ENCODE data around the gene SNCG. TPM values are rescaled to one million over a fixed set of nuclear protein-coding genes. Genes with fewer than 3 reads are reported as not detected.

The SNCG gene
- total RNA-seq, 1 experiment from 2014 or later, result 99.4 TPM

- Histone ChIP-seq H3F3A (ENCODE audit: insufficient read depth, low read depth) (no peaks in the 10 kb centered on the region), H3K4me1 (replicated peaks; ENCODE audit: insufficient read depth) (no peaks in the 10 kb centered on the region), H4K20me1 (ENCODE audit: insufficient read depth) (no peaks in the 10 kb centered on the region), H3K9me3 (ENCODE audit: insufficient read depth, low read depth) (no peaks in the 10 kb centered on the region), H2AFZ (no peak overlapping the region), H3K9me2 (ENCODE audit: insufficient read depth) (no peaks in the 10 kb centered on the region), H3K36me3 (ENCODE audit: low read depth) (no peaks in the 10 kb centered on the region), H3K79me2 (ENCODE audit: low read depth) (no peaks in the 10 kb centered on the region), H3K27ac (no peak overlapping the region), H3K27me3 (ENCODE audit: insufficient read depth, low read depth) (no peaks in the 10 kb centered on the region), H3K4me3 (no peak overlapping the region), H3K4me2 (no peak overlapping the region)
- CTCF ChIA-PET, result no interaction called here
- TF ChIP-seq EZH2 (IDR thresholded peaks at IDR 0.05; ENCODE audit: low read depth), result no peak
- TF ChIP-seq, protein P1, sequence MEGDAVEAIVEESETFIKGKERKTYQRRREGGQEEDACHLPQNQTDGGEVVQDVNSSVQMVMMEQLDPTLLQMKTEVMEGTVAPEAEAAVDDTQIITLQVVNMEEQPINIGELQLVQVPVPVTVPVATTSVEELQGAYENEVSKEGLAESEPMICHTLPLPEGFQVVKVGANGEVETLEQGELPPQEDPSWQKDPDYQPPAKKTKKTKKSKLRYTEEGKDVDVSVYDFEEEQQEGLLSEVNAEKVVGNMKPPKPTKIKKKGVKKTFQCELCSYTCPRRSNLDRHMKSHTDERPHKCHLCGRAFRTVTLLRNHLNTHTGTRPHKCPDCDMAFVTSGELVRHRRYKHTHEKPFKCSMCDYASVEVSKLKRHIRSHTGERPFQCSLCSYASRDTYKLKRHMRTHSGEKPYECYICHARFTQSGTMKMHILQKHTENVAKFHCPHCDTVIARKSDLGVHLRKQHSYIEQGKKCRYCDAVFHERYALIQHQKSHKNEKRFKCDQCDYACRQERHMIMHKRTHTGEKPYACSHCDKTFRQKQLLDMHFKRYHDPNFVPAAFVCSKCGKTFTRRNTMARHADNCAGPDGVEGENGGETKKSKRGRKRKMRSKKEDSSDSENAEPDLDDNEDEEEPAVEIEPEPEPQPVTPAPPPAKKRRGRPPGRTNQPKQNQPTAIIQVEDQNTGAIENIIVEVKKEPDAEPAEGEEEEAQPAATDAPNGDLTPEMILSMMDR (conservative IDR thresholded peaks at IDR 0.05), result no peak
- POLR2A ChIA-PET (ENCODE audit: unreplicated experiment), result no interaction called here
- intact Hi-C loops (cut with micrococcal nuclease; ENCODE audit: unreplicated experiment), result no loop called here
- DNase-seq, result no peak
- no TSS peak for BruUV-seq (replicated peaks)
Measured at GRCh38 chr10:86922553-86922961, 35.8 kb upstream of the SNCG start.

DNA sequence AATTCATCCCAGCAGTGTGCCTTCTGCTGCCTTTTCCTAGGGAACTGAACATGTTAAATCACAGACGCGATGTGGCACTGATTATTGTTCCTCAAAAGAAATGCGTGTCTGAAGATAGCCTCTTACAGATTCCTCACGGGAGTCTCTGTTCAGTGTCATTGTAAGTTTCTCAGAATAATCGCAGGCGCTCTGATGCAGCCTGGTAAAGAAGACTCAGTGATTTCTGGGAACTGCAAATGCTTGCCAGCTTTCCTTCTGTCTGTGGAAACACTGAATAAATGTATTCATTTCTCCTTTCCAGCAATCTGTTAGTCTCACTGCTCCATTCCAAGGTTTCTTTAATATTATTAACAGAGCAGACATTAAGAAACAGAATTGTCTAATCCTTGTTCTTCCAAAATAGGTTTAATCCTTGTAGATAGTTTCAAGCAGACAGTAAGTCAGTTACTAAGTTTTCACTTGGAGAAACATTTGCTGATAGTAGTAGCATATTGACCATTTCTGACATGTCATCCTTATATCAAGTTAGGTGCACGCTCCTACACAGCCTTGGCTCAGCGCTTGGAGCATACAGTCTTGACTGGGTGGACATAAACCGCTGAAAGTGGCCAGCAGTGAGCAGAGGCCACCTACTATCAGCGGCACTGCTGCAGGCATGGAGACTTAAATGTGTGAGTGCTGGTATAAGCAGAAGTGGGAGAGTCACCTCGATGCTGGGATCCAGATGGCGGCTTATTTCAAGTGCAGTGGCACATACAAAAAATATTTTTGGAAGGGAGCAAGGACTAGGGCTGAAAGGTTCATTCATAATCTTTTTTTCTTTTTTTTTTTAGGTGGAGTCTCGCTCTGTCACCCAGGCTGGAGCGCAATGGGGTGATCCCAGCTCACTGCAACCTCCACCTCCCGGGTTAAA is 28.7 kb upstream of the SNCG start:
- Histone ChIP-seq H3K9me2 (ENCODE audit: insufficient read depth) (no peaks in the 10 kb centered on the region), H3K27me3 (ENCODE audit: insufficient read depth, low read depth) (no peaks in the 10 kb centered on the region), H2AFZ (no peak overlapping the region), H3F3A (ENCODE audit: insufficient read depth, low read depth) (peaks cover 4% of the 10 kb centered on the region; the same call in 1 of the 2 replicates), H3K4me1 (replicated peaks; ENCODE audit: insufficient read depth) (peaks cover 18% of the 10 kb centered on the region), H3K4me3 (no peak overlapping the region), H3K4me2 (no peak overlapping the region), H3K79me2 (ENCODE audit: low read depth) (no peaks in the 10 kb centered on the region), H3K9me3 (ENCODE audit: insufficient read depth, low read depth) (no peaks in the 10 kb centered on the region), H3K27ac (no peak overlapping the region), H4K20me1 (ENCODE audit: insufficient read depth) (no peaks in the 10 kb centered on the region), H3K36me3 (ENCODE audit: low read depth) (0 out of 2 replicates have a peak, but pooled peaks cover 3% of the 10 kb centered on the region)
- no TSS peak for BruUV-seq (replicated peaks)
- ChIA-PET POLR2A (ENCODE audit: unreplicated experiment) (no interaction called here), CTCF (no interaction called here)
- TF ChIP-seq EZH2 (IDR thresholded peaks at IDR 0.05; ENCODE audit: low read depth), result no peak
- TF ChIP-seq, protein P1 (conservative IDR thresholded peaks at IDR 0.05), result no peak
- intact Hi-C loops (cut with micrococcal nuclease; ENCODE audit: unreplicated experiment), result no loop called here
- DNase-seq, result no peak

DNA sequence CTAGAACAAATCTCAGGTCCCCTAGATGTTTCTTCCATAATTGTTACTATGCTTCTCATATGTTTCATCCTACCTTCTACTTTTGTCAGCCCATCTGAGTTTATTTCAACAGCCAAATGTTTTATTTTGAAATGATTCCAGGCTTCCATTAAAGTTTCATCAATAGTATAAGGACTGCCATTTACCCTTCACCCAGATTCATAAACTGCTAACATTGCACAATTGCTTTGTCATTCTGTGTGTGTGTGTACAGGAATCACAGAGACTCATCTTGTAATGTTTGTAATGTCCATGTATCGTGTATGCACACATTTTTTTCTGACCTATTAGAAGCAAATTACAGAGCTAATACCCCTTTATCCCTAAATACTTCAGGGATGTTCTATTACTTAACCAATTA is 26.5 kb upstream of the SNCG start:
- Histone ChIP-seq H4K20me1 (ENCODE audit: insufficient read depth) (no peaks in the 10 kb centered on the region), H3K9me2 (ENCODE audit: insufficient read depth) (no peaks in the 10 kb centered on the region), H3K36me3 (ENCODE audit: low read depth) (0 out of 2 replicates have a peak, but pooled peaks cover 3% of the 10 kb centered on the region), H3K4me3 (no peak overlapping the region), H3K27me3 (ENCODE audit: insufficient read depth, low read depth) (no peaks in the 10 kb centered on the region), H2AFZ (no peak overlapping the region), H3K9me3 (ENCODE audit: insufficient read depth, low read depth) (no peaks in the 10 kb centered on the region), H3K79me2 (ENCODE audit: low read depth) (no peaks in the 10 kb centered on the region), H3K27ac (peak overlapping the region; percentile 16; the same call in 1 of the 2 replicates), H3F3A (ENCODE audit: insufficient read depth, low read depth) (peaks cover 4% of the 10 kb centered on the region; the same call in 1 of the 2 replicates), H3K4me2 (peak overlapping the region; percentile 23; the same call in 1 of the 2 replicates), H3K4me1 (replicated peaks; ENCODE audit: insufficient read depth) (peaks cover 18% of the 10 kb centered on the region)
- intact Hi-C loops (cut with micrococcal nuclease; ENCODE audit: unreplicated experiment), result no loop called here
- ChIA-PET POLR2A (ENCODE audit: unreplicated experiment) (no interaction called here), CTCF (no interaction called here)
- no peak for TF ChIP-seq EZH2 (IDR thresholded peaks at IDR 0.05; ENCODE audit: low read depth)
- TF ChIP-seq, protein P1 (conservative IDR thresholded peaks at IDR 0.05), result no peak
- BruUV-seq (replicated peaks), result no TSS peak
- no peak for DNase-seq

All from PC-9 (cell line).